Loucy (cell line): Measurements from ENCODE around the gene PIGR.

Experiments
- CTCF ChIP-seq: fragments of 200-600 bp; sonication (generic); conservative IDR thresholded peaks from 2 replicates; pipeline ENCODE4 v1.5.1; 2014; ENCODE audit warnings: mild to moderate bottlenecking, antibody characterized with exemption, low read length
- EZH2phosphoT487 ChIP-seq: fragments of 200-600 bp; IDR thresholded peaks from 2 replicates; pipeline ENCODE4 v1.6.1; 2018; ENCODE audit warnings: antibody characterized with exemption, mild to moderate bottlenecking, moderate library complexity, borderline replicate concordance

- TF ChIP-seq CTCF: no peak
- no peak for TF ChIP-seq EZH2phosphoT487
Observed at GRCh38 chr1:206897175-206897574, 49.1 kb downstream of the PIGR start, which contains the start of gene IL24.
